DND-41 (cell line): ENCODE measurements around the gene CCDC200.
"Not testable (repeated sequence)": the region's sequence is repeated elsewhere in the genome, so short reads cannot be mapped to it uniquely, and the experiment has no call there.

Experiments used
- ATAC-seq: fragments of 200-7000 bp; cut with Tn5 transposase; 3 replicates; pipeline ENCODE4 v1.9.1; 2021; ENCODE audit warnings: low read depth; ENCODE audit not compliant: insufficient read depth
- DNase-seq: peaks from one replicate; pipeline ENCODE4 v3.0.0-alpha.2; 2020
- H2AFZ ChIP-seq: 2 replicates; pipeline ENCODE4 v1.6.0; 2012; ENCODE audit warnings: low read depth, low read length
- H3K27ac ChIP-seq: 2 replicates; pipeline ENCODE4 v1.5.1; 2012; ENCODE audit warnings: low read length, inconsistent platforms
- H3K27me3 ChIP-seq: fragments of 200-600 bp; sonication (generic); 2 replicates; pipeline ENCODE4 v1.6.0; 2012; ENCODE audit warnings: low read length, mild to moderate bottlenecking, inconsistent platforms; ENCODE audit not compliant: insufficient read depth, poor library complexity
- H3K36me3 ChIP-seq: 2 replicates; pipeline ENCODE4 v1.5.1; 2012; ENCODE audit warnings: low read length, inconsistent platforms; ENCODE audit not compliant: insufficient read depth
- H3K4me1 ChIP-seq: 2 replicates; pipeline ENCODE4 v1.5.1; 2012; ENCODE audit warnings: mild to moderate bottlenecking, low read length; ENCODE audit not compliant: insufficient read depth
- H3K4me2 ChIP-seq: 2 replicates; pipeline ENCODE4 v1.6.0; 2012; ENCODE audit warnings: mild to moderate bottlenecking, moderate library complexity, low read length, inconsistent platforms; ENCODE audit not compliant: insufficient read depth
- H3K4me3 ChIP-seq, 2 experiments: fragments of 200-600 bp in 1 of 2; shearing (Covaris generic) in 1 of 2; 2 replicates each; pipeline ENCODE4 v1.5.1; 2012 to 2016; ENCODE audit warnings: inconsistent platforms in 2 of 2, low read length in 2 of 2, mild to moderate bottlenecking in 2 of 2, low read depth in 1 of 2, moderate library complexity in 1 of 2
- H3K79me2 ChIP-seq: 2 replicates; pipeline ENCODE4 v1.6.0; 2012; ENCODE audit warnings: low read length, inconsistent platforms; ENCODE audit not compliant: insufficient read depth
- H3K9ac ChIP-seq: 2 replicates; pipeline ENCODE4 v1.6.0; 2012; ENCODE audit warnings: low read depth, mild to moderate bottlenecking, inconsistent platforms, low read length, moderate library complexity
- H3K9me3 ChIP-seq: 2 replicates; pipeline ENCODE4 v1.5.1; 2012; ENCODE audit warnings: low read length, moderate library complexity, mild to moderate bottlenecking, inconsistent platforms; ENCODE audit not compliant: insufficient read depth, severe bottlenecking
- H4K20me1 ChIP-seq: 2 replicates; pipeline ENCODE4 v1.6.0; 2012; ENCODE audit warnings: low read length; ENCODE audit not compliant: insufficient read depth
- CTCF ChIP-seq: IDR thresholded peaks from 2 replicates; pipeline ENCODE4 v1.5.1; 2012; ENCODE audit warnings: borderline replicate concordance, low read length, moderate library complexity, mild to moderate bottlenecking; ENCODE audit not compliant: poor library complexity, severe bottlenecking; ENCODE audit errors: extremely low read depth
- EZH2 ChIP-seq: IDR thresholded peaks from 3 replicates; pipeline ENCODE4 v1.6.1; 2012; ENCODE audit warnings: borderline replicate concordance, low read depth, mild to moderate bottlenecking, moderate library complexity, low read length, inconsistent platforms; ENCODE audit not compliant: severe bottlenecking

CCDC200 gene

DNA sequence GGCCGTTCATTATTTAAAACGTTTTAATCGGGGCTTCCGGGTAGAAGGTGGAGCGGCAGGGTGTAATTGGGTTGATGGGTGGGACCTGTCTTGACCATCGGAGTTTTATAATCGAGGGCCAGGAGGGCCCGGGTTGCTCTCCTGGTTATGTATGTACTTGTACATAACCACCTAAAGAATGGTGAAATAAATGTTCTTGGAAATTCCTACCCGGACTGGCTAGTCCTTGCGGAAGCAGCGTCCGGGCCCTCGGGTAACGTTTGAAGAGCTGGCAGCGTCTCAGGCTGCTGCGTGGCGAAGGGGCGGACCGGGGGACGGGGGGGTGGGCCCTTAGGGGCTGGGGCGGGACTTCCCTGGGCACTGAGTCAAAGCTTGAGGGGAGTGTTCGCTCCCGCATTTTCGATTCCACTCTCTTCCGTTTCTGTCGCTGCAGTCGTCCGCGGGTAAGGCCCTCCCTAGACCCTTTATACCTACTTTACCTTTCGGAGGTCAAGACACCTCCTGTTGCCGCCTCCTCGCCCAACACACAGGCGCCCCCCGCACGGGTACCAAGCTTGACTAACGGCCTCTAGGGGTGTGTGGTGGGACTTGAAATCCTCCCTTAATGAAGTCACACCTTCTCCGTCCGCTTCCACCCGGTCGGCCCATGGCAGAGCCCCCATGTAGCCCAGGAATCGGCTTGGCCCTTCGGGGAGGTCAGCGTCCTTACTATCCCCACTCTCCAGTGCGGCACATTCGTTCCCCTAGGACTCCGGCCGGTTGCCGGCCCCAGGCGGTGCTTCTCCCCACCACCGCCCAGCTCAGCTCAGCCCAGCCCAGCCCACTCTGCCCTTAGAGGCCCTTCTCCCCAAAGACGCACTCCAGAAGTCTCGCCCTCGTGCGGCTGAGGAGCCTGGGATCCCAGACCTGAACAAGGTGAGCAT is 16.7 kb downstream of the CCDC200 start, which contains the start of gene TMEM106A:
Gene TMEM106A, plus strand, starts transcription at position 396 of the 923 bp plus-strand sequence. CDS start 1,167 bp downstream, outside the sequence.
- peak within 1 kb of the TSS; percentile 78 for H3K9ac ChIP-seq
- peaks cover 7% of the 10 kb centered on the region for H3K79me2 ChIP-seq
- peaks cover 34% of the 10 kb centered on the region for H3K4me1 ChIP-seq
- peak within 1 kb of the TSS; percentile 87 for H3K27ac ChIP-seq
- peaks cover 31% of the 10 kb centered on the region for H3K36me3 ChIP-seq
- peak; percentile 82 for DNase-seq
- ATAC-seq: peak; percentile 89
- peak within 1 kb of the TSS; percentile 88 for H3K4me2 ChIP-seq
- peak within 1 kb of the TSS; percentile 52 to 80; a peak in 3 of 4 replicates for H3K4me3 ChIP-seq
- TF ChIP-seq CTCF (peak; percentile 57), EZH2 (no peak)
- no peaks in the 10 kb centered on the region for H4K20me1 ChIP-seq
- peak within 1 kb of the TSS; percentile 91 for H2AFZ ChIP-seq
- no peaks in the 10 kb centered on the region for H3K9me3 ChIP-seq
- no peaks in the 10 kb centered on the region for H3K27me3 ChIP-seq

- Histone ChIP-seq H3K27me3 (no peaks in the 10 kb centered on the region), H3K4me1 (peaks cover 34% of the 10 kb centered on the region), H3K4me2 (peak overlapping the region; percentile 88), H4K20me1 (no peaks in the 10 kb centered on the region), H3K9me3 (no peaks in the 10 kb centered on the region), H3K27ac (peak overlapping the region; percentile 87), H3K4me3 (peak overlapping the region; percentile 52 to 80; a peak in 3 of 4 replicates), H2AFZ (peak overlapping the region; percentile 86), H3K79me2 (peaks cover 7% of the 10 kb centered on the region), H3K36me3 (peaks cover 25% of the 10 kb centered on the region), H3K9ac (peak overlapping the region; percentile 78)
- ATAC-seq (no peak), DNase-seq (no peak)
- TF ChIP-seq EZH2 (no peak), CTCF (no peak)
These were observed 17.3 kb downstream of the CCDC200 start for GRCh38 chr17:43211123-43211479.

DNA sequence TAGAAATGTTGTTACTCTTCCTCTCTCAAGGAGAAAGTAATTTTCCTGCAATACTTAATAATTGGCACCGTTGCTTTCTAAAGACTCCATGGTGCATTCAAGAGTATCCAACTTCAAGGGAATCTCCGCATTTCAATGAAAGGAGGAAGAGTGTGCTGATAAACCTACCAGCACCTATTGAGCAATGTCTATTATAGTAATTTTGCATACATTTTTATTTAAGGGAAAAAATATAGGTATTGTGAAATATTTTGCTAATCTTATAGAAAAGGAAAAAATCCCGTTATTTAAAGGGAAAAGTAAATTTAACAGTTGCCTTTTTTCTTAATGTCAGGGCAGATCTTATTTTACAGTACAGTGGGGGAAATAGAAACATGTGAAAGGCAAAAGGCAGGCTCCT is 17.8 kb downstream of the CCDC200 start:
- Histone ChIP-seq H3K9ac (peak overlapping the region; percentile 78), H3K27ac (peak overlapping the region; percentile 87), H3K79me2 (peaks cover 7% of the 10 kb centered on the region), H4K20me1 (no peaks in the 10 kb centered on the region), H3K9me3 (no peaks in the 10 kb centered on the region), H2AFZ (peak overlapping the region; percentile 86; the same call in 1 of the 2 replicates), H3K36me3 (peaks cover 20% of the 10 kb centered on the region), H3K27me3 (no peaks in the 10 kb centered on the region), H3K4me2 (peak overlapping the region; percentile 88), H3K4me3 (peak overlapping the region in 1 of 2 experiments; percentile 80; a peak in 3 of 4 replicates), H3K4me1 (peaks cover 34% of the 10 kb centered on the region)
- DNase-seq (no peak), ATAC-seq (no peak)
- no peak for TF ChIP-seq EZH2
- TF ChIP-seq CTCF: no peak

DNA sequence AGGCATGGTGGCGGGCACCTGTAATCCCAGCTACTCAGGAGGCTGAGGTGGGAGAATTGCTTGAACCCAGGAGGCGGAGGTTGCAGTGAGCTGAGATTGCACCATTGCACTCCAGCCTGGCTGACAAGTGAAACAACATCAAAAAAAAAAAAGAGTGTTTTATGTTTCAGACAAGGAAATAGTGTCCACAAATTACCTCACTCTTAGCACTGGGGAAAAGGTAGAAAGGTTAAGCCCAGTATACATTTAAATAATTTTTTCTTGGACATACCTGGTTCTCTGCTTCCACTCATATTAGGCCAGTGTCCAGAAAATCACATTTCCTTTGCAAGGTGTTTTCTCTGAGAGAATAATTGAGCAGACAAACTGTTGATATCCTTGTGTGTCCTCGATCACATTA is 25.4 kb downstream of the CCDC200 start:
- H3K36me3 ChIP-seq: peaks cover 70% of the 10 kb centered on the region

More for the DNA sequence above, 25.4 kb downstream of the CCDC200 start:
- not testable (repeated sequence) for H2AFZ ChIP-seq, H3K9me3 ChIP-seq, H3K4me3 ChIP-seq, H3K4me2 ChIP-seq, H3K27me3 ChIP-seq, H4K20me1 ChIP-seq, DNase-seq, ATAC-seq, H3K4me1 ChIP-seq, H3K27ac ChIP-seq, H3K79me2 ChIP-seq, H3K9ac ChIP-seq
